Measurements from ENCODE around the gene OPRD1.

The OPRD1 gene

DNA sequence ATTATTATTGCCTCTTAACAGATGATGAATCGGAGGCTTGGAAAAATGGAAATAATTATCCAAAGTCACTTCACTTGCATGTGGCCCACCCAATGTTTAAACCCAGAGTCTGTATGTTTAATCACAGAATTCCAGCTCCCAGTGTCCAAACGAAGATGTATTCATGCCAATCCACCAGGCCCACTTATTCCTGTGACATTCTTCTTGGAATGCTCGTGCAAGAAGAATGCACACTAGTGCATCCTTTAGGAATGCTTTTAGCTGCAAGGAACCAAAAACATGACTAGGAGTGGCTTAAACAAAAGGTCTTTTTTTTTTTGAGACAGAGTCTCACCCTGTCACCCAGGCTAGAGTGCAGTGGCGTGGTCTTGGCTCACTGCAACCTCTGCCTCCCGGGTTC lies 8.9 kb upstream of the OPRD1 start:
- no peak for DNase-seq (ENCODE audit: low read depth)
- no peaks in the 10 kb centered on the region for H3K36me3 ChIP-seq (ENCODE audit: control insufficient read depth, insufficient read depth, low read length, severe bottlenecking)
- no peak overlapping the region for H3K4me3 ChIP-seq (ENCODE audit: low read length)
- no peak overlapping the region for H3K9ac ChIP-seq (ENCODE audit: low read length)
- H3K9me3 ChIP-seq (ENCODE audit: control insufficient read depth, low read length), result peaks cover 5% of the 10 kb centered on the region
- H3K27me3 ChIP-seq (replicated peaks; ENCODE audit: control insufficient read depth, insufficient read depth, low read length), result peaks cover 31% of the 10 kb centered on the region
- no peaks in the 10 kb centered on the region for H3K4me1 ChIP-seq (ENCODE audit: control insufficient read depth, insufficient read depth, low read length)

DNA sequence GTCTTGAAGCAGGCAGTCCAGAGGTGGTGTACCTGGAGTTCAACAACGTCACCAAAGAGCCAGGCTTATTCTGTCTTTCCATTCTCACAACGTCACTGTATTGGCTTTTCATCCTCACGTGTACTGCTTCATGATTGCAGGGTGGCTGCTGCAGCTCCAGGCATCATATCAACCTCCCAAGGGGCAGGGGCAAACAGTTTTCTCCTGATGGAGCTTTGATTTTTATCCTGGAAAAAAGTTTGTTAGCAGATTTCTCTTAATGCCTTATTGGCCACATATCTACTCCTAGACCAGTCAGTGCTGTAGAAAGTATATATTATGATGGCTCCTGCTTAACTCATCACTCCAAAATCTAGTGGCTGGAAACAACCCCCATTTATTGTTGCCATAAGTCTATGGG lies 8.3 kb upstream of the OPRD1 start:
- Histone ChIP-seq H3K36me3 (ENCODE audit: control insufficient read depth, insufficient read depth, low read length, severe bottlenecking) (no peaks in the 10 kb centered on the region), H3K4me3 (ENCODE audit: low read length) (no peak overlapping the region), H3K4me1 (ENCODE audit: control insufficient read depth, insufficient read depth, low read length) (no peaks in the 10 kb centered on the region), H3K27me3 (replicated peaks; ENCODE audit: control insufficient read depth, insufficient read depth, low read length) (peaks cover 31% of the 10 kb centered on the region), H3K9ac (ENCODE audit: low read length) (no peak overlapping the region), H3K9me3 (ENCODE audit: control insufficient read depth, low read length) (peaks cover 5% of the 10 kb centered on the region)
- no peak for DNase-seq (ENCODE audit: low read depth)

DNA sequence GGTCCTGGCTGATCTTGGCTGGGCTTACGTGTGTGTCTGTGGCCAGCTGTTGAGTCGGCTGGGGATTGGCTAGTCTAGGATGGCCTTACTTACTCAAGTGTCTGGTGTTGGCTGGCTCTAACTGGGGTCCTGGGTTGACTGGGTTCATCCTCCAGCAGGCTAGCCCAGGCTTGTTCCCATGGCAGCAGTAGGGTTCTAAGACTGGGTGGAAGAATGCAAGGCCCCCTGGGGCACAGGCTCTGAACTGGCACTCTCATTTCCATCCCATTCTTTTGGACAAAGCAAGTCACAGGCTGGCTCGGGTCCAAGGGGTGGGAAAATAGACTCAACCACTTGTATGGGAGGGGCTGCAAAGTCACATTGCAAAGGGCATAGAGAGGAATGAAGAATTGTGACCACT lies 7.9 kb upstream of the OPRD1 start:
- Histone ChIP-seq H3K36me3 (ENCODE audit: control insufficient read depth, insufficient read depth, low read length, severe bottlenecking) (no peaks in the 10 kb centered on the region), H3K9ac (ENCODE audit: low read length) (no peak overlapping the region), H3K4me1 (ENCODE audit: control insufficient read depth, insufficient read depth, low read length) (no peaks in the 10 kb centered on the region), H3K27me3 (replicated peaks; ENCODE audit: control insufficient read depth, insufficient read depth, low read length) (peaks cover 31% of the 10 kb centered on the region), H3K4me3 (ENCODE audit: low read length) (no peak overlapping the region), H3K9me3 (ENCODE audit: control insufficient read depth, low read length) (peaks cover 5% of the 10 kb centered on the region)
- no peak for DNase-seq (ENCODE audit: low read depth)

DNA sequence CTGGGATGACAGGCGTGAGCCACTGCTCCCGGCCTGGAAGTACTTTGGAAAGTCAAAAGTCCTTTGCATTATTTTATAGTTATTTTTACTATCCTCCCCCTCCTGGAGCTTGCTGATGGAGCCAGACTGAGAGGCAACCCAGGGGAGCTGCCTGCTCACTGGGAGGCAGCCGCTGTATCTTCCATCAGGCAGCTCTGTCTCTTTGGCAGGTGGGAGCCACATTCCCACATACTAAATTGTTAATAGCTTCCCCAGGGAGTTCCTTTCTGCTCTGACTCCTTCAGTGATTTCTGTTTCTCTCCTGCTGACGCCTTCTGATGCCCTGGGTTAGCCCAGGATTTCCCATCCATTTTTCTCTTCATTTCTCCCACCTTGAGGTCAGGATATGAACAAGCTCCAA lies 4.9 kb upstream of the OPRD1 start:
- Histone ChIP-seq H3K36me3 (ENCODE audit: control insufficient read depth, insufficient read depth, low read length, severe bottlenecking) (no peaks in the 10 kb centered on the region), H3K27me3 (replicated peaks; ENCODE audit: control insufficient read depth, insufficient read depth, low read length) (peaks cover 48% of the 10 kb centered on the region), H3K9ac (ENCODE audit: low read length) (no peak overlapping the region), H3K4me3 (ENCODE audit: low read length) (no peak overlapping the region), H3K4me1 (ENCODE audit: control insufficient read depth, insufficient read depth, low read length) (no peaks in the 10 kb centered on the region), H3K9me3 (ENCODE audit: control insufficient read depth, low read length) (peaks cover 5% of the 10 kb centered on the region)
- no peak for DNase-seq (ENCODE audit: low read depth)

DNA sequence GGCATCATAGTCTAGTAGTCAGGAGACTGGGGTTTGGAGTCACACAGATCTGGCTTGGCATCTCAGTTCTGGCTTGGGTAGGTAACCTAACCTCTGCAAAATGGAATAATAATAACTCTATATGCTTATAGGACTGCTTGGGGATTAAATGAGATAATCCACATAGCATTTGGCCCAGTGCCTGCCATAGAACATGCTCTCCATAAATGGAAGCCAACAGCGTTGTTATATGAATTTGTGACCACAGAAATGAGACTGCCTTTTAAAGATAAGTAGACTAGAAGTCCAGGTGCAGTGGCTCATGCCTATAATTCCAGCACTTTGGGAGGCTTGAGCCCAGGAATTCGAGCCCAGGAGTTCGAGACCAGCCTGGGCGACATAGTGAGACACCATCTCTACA lies 4.0 kb upstream of the OPRD1 start:
- DNase-seq (ENCODE audit: low read depth), result no peak
- Histone ChIP-seq H3K4me1 (ENCODE audit: control insufficient read depth, insufficient read depth, low read length) (no peaks in the 10 kb centered on the region), H3K9ac (ENCODE audit: low read length) (no peak overlapping the region), H3K9me3 (ENCODE audit: control insufficient read depth, low read length) (peaks cover 5% of the 10 kb centered on the region), H3K36me3 (ENCODE audit: control insufficient read depth, insufficient read depth, low read length, severe bottlenecking) (no peaks in the 10 kb centered on the region), H3K4me3 (ENCODE audit: low read length) (no peak overlapping the region), H3K27me3 (replicated peaks; ENCODE audit: control insufficient read depth, insufficient read depth, low read length) (peaks cover 51% of the 10 kb centered on the region)

DNA sequence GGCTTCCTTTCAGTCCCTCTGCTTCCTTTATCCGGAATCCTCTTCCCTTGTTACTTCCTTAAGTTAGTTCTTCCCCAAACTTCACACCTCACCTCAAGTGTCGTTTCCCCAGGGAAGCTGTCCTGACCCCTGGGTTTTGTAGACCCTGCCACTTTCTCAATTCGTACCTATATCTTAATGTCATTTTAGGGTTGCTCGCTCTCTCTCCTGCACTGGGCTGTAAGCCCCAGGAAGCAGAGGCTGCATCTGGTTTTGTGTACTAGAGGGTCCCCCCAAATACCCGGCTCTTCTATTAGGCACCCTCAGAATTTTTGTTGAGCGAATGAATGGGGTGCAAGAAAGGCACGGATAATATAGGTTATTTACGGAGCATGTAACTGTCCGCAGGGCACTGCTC lies 603 bp upstream of the OPRD1 start:
- Histone ChIP-seq H3K36me3 (ENCODE audit: control insufficient read depth, insufficient read depth, low read length, severe bottlenecking) (no peaks in the 10 kb centered on the region), H3K9ac (ENCODE audit: low read length) (no peak overlapping the region), H3K4me1 (ENCODE audit: control insufficient read depth, insufficient read depth, low read length) (no peaks in the 10 kb centered on the region), H3K4me3 (ENCODE audit: low read length) (no peak overlapping the region), H3K27me3 (replicated peaks; ENCODE audit: control insufficient read depth, insufficient read depth, low read length) (peaks cover 67% of the 10 kb centered on the region), H3K9me3 (ENCODE audit: control insufficient read depth, low read length) (no peaks in the 10 kb centered on the region)
- DNase-seq (ENCODE audit: low read depth), result no peak

DNA sequence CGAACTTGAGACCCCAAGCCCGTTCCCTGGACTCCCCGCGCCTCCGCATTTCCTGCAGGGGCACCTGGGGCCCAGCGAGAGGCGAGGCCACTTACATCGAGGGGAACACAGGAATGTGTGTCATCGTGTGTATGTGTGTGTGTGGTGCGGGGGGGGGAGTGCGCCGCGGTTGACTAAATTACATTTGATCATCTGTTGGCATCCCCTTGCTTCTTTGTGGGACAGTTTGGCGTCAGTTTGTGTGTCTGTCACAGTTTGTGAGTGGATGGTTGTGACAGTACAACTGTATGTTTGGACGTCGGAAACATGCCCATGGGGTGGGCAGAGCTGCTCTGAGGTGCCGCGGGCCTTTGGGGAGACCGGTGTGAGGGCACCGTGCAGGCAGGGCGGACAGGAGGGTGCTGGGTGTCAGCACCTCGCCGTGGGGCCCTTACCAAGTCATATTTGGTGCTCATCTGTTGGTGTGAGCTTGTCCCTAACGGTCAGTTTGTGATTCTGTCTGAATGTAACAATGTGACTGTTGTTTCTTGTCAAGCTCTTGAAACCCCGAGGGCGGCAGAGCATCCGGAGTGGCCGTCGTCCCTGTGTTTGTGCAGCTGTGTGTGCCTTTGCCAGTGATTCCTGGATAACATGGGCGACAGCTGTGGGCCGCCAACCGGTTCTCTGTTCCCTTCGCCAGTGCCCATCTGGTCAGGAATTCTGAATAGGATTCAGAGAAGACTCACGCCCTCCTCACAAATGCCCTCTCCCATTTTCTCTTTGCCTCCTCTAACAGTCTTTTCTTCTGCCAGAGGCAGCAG lies 899 bp downstream of the OPRD1 start:
- Histone ChIP-seq H3K9me3 (ENCODE audit: control insufficient read depth, low read length) (no peaks in the 10 kb centered on the region), H3K4me3 (ENCODE audit: low read length) (no peak overlapping the region), H3K27me3 (replicated peaks; ENCODE audit: control insufficient read depth, insufficient read depth, low read length) (peaks cover 72% of the 10 kb centered on the region), H3K4me1 (ENCODE audit: control insufficient read depth, insufficient read depth, low read length) (no peaks in the 10 kb centered on the region), H3K36me3 (ENCODE audit: control insufficient read depth, insufficient read depth, low read length, severe bottlenecking) (no peaks in the 10 kb centered on the region), H3K9ac (ENCODE audit: low read length) (no peak overlapping the region)
- no peak for DNase-seq (ENCODE audit: low read depth)

DNA sequence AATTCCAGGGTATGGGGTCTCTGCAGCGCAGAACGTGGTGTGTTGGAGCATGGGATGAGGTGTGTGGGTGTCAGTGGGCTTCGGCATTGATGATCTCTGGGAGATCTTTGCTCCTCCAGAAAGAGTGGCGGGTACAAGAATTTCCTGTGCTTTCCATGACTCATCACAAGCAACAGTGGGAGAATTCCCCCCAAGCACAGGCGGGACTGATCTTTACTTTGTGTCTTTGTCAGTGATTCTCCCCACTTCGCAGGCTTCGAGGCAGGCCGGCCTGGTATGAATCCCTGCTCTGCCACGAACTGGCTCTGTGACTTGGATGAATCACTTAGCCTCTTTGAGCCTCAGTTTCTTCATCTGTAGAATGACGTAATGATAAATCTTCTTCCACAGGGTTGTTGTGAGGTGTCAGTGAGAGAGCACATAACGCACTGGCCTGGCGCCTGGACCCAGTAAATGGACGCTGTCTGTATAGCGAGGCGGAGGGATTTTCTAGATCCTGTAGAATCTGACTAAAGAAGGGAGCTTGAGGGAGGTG lies 2.0 kb downstream of the OPRD1 start:
- Histone ChIP-seq H3K9ac (ENCODE audit: low read length) (no peak overlapping the region), H3K9me3 (ENCODE audit: control insufficient read depth, low read length) (no peaks in the 10 kb centered on the region), H3K4me1 (ENCODE audit: control insufficient read depth, insufficient read depth, low read length) (no peaks in the 10 kb centered on the region), H3K27me3 (replicated peaks; ENCODE audit: control insufficient read depth, insufficient read depth, low read length) (peaks cover 77% of the 10 kb centered on the region), H3K4me3 (ENCODE audit: low read length) (no peak overlapping the region), H3K36me3 (ENCODE audit: control insufficient read depth, insufficient read depth, low read length, severe bottlenecking) (no peaks in the 10 kb centered on the region)
- no peak for DNase-seq (ENCODE audit: low read depth)

DNA sequence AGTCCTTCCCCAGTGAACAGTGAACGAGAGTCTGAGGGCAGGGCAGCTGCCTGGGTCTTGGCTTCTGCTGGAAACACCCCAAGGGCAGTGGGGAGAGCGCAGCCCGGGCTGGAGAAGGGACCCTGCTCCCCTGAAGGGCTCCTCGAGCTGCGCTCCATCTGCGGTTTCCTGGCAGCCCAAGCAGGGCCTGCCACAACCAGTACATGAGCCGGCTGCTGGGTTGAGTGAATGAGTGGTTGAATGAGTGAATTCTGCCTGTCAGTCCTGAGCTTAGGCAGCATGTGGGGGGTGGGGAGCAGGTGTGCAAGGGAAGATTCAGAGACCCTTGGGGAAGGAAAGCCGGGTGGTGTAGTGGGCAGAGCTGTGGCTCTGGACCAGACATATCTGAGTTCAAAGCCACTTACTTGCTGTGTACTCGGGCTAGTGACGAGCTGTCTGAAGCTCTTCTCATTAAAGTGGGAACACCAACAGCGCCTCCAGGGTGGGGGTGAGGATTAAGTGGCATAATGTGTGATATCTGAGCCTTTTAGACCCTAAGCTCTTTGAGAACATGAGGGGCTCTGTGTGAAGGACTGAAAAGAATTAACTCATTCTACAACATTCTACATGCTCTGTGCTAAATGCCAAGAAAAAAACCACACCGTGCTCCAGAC lies 3.7 kb downstream of the OPRD1 start:
- Histone ChIP-seq H3K9ac (ENCODE audit: low read length) (no peak overlapping the region), H3K4me3 (ENCODE audit: low read length) (no peak overlapping the region), H3K27me3 (replicated peaks; ENCODE audit: control insufficient read depth, insufficient read depth, low read length) (peaks cover 77% of the 10 kb centered on the region), H3K4me1 (ENCODE audit: control insufficient read depth, insufficient read depth, low read length) (no peaks in the 10 kb centered on the region), H3K9me3 (ENCODE audit: control insufficient read depth, low read length) (no peaks in the 10 kb centered on the region), H3K36me3 (ENCODE audit: control insufficient read depth, insufficient read depth, low read length, severe bottlenecking) (no peaks in the 10 kb centered on the region)
- no peak for DNase-seq (ENCODE audit: low read depth)

DNA sequence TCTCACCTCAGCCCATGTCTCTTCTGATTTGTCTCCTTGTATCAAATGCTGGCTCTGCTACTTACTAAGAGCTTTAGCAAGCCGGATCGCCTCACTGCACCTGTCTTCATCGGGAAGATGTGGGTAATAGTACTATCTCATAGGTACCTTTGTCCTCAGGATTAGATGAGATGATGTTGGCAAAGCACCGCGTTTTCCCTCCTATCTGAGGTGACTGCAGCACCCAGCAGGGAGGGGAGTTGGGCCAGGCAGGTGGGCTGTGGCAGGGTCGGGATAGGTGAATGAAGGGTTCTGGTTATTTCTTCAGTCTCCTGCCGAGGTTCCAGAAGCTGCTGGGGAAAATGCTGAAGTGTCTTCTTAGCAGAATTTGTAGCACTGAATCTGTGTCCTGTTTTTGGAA lies 5.2 kb downstream of the OPRD1 start:
- no peaks in the 10 kb centered on the region for H3K4me1 ChIP-seq (ENCODE audit: control insufficient read depth, insufficient read depth, low read length)
- H3K36me3 ChIP-seq (ENCODE audit: control insufficient read depth, insufficient read depth, low read length, severe bottlenecking), result no peaks in the 10 kb centered on the region
- DNase-seq (ENCODE audit: low read depth), result no peak
- H3K9ac ChIP-seq (ENCODE audit: low read length), result no peak overlapping the region
- H3K9me3 ChIP-seq (ENCODE audit: control insufficient read depth, low read length), result no peaks in the 10 kb centered on the region
- no peak overlapping the region for H3K4me3 ChIP-seq (ENCODE audit: low read length)
- peaks cover 66% of the 10 kb centered on the region for H3K27me3 ChIP-seq (replicated peaks; ENCODE audit: control insufficient read depth, insufficient read depth, low read length)

DNA sequence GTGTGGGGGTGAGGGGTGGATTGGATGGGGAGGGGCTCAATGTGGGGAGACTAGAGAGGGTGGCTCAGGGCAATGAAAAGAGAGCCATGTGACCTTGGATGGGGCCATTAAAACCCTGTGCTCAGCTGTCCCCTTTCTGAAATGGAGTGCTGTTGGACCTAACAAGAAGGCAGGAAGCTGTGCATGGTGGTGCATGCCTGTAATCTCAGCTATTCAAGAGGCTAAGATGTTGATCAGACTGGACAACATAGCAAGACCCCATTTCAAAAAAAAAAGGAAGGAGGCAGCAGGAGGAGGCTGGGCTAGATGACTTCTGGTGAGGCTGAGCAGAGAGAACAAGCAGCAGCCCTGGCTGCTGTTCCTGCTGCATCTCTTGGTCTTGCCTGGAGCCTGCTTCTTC lies 7.0 kb downstream of the OPRD1 start:
- no peaks in the 10 kb centered on the region for H3K36me3 ChIP-seq (ENCODE audit: control insufficient read depth, insufficient read depth, low read length, severe bottlenecking)
- H3K4me3 ChIP-seq (ENCODE audit: low read length), result no peak overlapping the region
- H3K27me3 ChIP-seq (replicated peaks; ENCODE audit: control insufficient read depth, insufficient read depth, low read length), result peaks cover 53% of the 10 kb centered on the region
- no peak for DNase-seq (ENCODE audit: low read depth)
- no peaks in the 10 kb centered on the region for H3K9me3 ChIP-seq (ENCODE audit: control insufficient read depth, low read length)
- H3K4me1 ChIP-seq (ENCODE audit: control insufficient read depth, insufficient read depth, low read length), result no peaks in the 10 kb centered on the region
- no peak overlapping the region for H3K9ac ChIP-seq (ENCODE audit: low read length)
